ENCODE measurements around the gene HSPB7.

HSPB7 gene

GRCh38 chr1:15975805-15976680, 41.8 kb downstream of the HSPB7 start, which contains the start of gene ZBTB17:
TSS of gene ZBTB17 (minus strand) at chr1:15976101. CDS start at chr1:15948495, 27,606 bp downstream.
- DNase-seq (ENCODE audit: low spot score) (peak; percentile 92), ATAC-seq (ENCODE audit: low read depth) (peak; percentile 94)
- peaks cover 20% of the 10 kb centered on the region for H3K36me3 ChIP-seq (ENCODE audit: low read depth)
- peak within 1 kb of the TSS; percentile 38 for H3K27ac ChIP-seq (ENCODE audit: poor library complexity, severe bottlenecking)
- peak within 1 kb of the TSS; percentile 64 for H3K4me3 ChIP-seq (ENCODE audit: severe bottlenecking)
- H3K9me3 ChIP-seq (ENCODE audit: severe bottlenecking), result no peaks in the 10 kb centered on the region
- peaks cover 5% of the 10 kb centered on the region for H3K4me1 ChIP-seq (ENCODE audit: insufficient read depth, poor library complexity, severe bottlenecking)
- TF ChIP-seq CTCF (IDR thresholded peaks at IDR 0.05; ENCODE audit: poor library complexity, severe bottlenecking), result no peak
- no peaks in the 10 kb centered on the region for H3K27me3 ChIP-seq (ENCODE audit: insufficient read depth, poor library complexity, severe bottlenecking)

DNA sequence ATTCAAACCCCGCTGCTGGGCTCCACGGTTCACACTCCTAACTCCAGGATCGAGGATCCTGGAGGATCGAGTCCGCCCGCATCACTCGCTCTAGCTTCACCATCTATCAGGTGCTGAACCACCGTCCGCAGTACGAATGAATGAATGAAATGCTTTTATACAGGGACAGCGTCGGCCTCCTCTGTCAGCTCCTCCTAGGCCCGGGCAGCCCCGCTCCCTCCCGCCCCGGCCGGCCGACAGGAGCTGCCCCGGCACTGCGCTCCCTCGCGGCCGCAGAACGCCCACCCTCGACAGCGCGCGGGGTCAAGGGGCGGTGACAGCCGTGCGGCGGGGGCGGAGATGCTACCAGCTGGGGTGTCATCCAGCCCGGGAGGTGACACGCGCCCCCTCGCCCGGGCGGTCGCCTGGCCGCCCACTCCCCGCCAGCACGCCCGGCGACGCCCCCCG, 42.5 kb downstream of the HSPB7 start:
- DNase-seq (ENCODE audit: low spot score) (no peak), ATAC-seq (ENCODE audit: low read depth) (peak; percentile 74)
- H3K4me3 ChIP-seq (ENCODE audit: severe bottlenecking), result peak overlapping the region; percentile 64
- H3K27me3 ChIP-seq (ENCODE audit: insufficient read depth, poor library complexity, severe bottlenecking), result no peaks in the 10 kb centered on the region
- peak overlapping the region; percentile 38 for H3K27ac ChIP-seq (ENCODE audit: poor library complexity, severe bottlenecking)
- TF ChIP-seq CTCF (IDR thresholded peaks at IDR 0.05; ENCODE audit: poor library complexity, severe bottlenecking), result peak; percentile 39
- no peaks in the 10 kb centered on the region for H3K9me3 ChIP-seq (ENCODE audit: severe bottlenecking)
- peaks cover 24% of the 10 kb centered on the region for H3K36me3 ChIP-seq (ENCODE audit: low read depth)
- peaks cover 5% of the 10 kb centered on the region for H3K4me1 ChIP-seq (ENCODE audit: insufficient read depth, poor library complexity, severe bottlenecking)

DNA sequence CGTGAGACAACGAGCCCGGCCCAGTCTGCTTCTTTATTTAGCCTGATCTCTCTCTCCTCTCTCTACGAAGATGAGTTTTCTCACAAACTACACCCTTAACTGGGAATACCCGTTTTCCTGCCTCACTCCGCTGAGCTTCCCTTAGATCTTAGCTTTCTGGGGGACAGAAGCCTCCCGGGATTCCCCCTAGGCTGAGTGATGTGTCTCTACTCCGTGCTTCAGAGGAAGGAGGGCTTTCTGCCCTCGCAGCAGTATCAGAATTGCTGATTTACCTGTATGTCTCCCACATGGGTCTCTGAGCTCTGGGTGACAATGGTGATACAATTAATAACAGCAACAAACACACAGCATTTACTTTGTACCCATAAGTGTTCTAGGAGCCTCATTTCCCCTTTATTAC, 43.0 kb downstream of the HSPB7 start:
- no peak for TF ChIP-seq CTCF (IDR thresholded peaks at IDR 0.05; ENCODE audit: poor library complexity, severe bottlenecking)
- no peaks in the 10 kb centered on the region for H3K9me3 ChIP-seq (ENCODE audit: severe bottlenecking)
- H3K36me3 ChIP-seq (ENCODE audit: low read depth), result peaks cover 26% of the 10 kb centered on the region
- ATAC-seq (ENCODE audit: low read depth) (no peak), DNase-seq (ENCODE audit: low spot score) (no peak)
- peak overlapping the region; percentile 38 for H3K27ac ChIP-seq (ENCODE audit: poor library complexity, severe bottlenecking)
- peaks cover 5% of the 10 kb centered on the region for H3K4me1 ChIP-seq (ENCODE audit: insufficient read depth, poor library complexity, severe bottlenecking)
- peak overlapping the region; percentile 64 for H3K4me3 ChIP-seq (ENCODE audit: severe bottlenecking)
- H3K27me3 ChIP-seq (ENCODE audit: insufficient read depth, poor library complexity, severe bottlenecking), result no peaks in the 10 kb centered on the region

DNA sequence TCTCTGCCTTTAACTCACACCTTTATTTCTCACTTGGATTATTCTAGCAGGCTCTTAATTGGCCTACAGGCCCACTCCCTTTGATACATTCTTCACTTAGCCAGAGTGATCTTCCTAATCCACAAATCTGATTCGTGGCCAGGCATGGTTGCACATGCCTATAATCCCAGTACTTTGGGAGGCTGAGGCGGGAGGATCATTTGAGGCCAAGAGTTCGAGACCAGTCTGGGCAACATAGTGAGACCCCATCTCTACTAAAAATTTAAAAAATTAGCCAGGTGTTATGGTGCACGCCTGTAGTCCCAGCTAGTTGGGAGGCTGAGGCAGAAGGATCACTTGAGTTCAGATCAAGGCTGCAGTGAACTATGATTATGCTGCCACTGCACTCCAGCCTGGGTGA, 44.1 kb downstream of the HSPB7 start:
- Histone ChIP-seq H3K4me3 (ENCODE audit: severe bottlenecking) (no peak overlapping the region), H3K36me3 (ENCODE audit: low read depth) (peaks cover 37% of the 10 kb centered on the region), H3K27me3 (ENCODE audit: insufficient read depth, poor library complexity, severe bottlenecking) (no peaks in the 10 kb centered on the region), H3K9me3 (ENCODE audit: severe bottlenecking) (no peaks in the 10 kb centered on the region), H3K27ac (ENCODE audit: poor library complexity, severe bottlenecking) (no peak overlapping the region), H3K4me1 (ENCODE audit: insufficient read depth, poor library complexity, severe bottlenecking) (peaks cover 5% of the 10 kb centered on the region)
- TF ChIP-seq CTCF (IDR thresholded peaks at IDR 0.05; ENCODE audit: poor library complexity, severe bottlenecking), result no peak
- ATAC-seq (ENCODE audit: low read depth) (no peak), DNase-seq (ENCODE audit: low spot score) (no peak)

DNA sequence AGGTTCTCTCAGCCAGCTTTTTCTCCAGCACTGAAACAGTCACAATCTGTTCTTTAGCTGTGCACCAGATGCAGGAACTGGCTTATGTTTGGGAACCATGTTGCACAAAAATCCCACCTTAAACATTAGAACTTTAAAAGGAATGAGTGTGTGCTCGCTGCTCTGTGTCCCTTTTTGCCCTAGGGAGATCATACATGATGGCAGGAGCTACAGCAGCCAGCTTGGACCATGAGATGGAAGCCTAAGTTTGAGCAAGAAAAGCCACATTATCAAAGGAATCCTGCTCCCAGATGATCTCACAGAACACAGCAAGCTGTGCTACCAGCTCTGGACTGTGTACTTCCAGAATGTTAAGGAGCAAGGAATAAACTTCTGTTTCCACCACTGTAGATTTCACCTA, 45.4 kb downstream of the HSPB7 start:
- Histone ChIP-seq H3K4me3 (ENCODE audit: severe bottlenecking) (no peak overlapping the region), H3K27me3 (ENCODE audit: insufficient read depth, poor library complexity, severe bottlenecking) (no peaks in the 10 kb centered on the region), H3K27ac (ENCODE audit: poor library complexity, severe bottlenecking) (no peak overlapping the region), H3K36me3 (ENCODE audit: low read depth) (peaks cover 44% of the 10 kb centered on the region), H3K4me1 (ENCODE audit: insufficient read depth, poor library complexity, severe bottlenecking) (peaks cover 5% of the 10 kb centered on the region), H3K9me3 (ENCODE audit: severe bottlenecking) (no peaks in the 10 kb centered on the region)
- no peak for ATAC-seq (ENCODE audit: low read depth)
- TF ChIP-seq CTCF (IDR thresholded peaks at IDR 0.05; ENCODE audit: poor library complexity, severe bottlenecking), result no peak
- no peak for DNase-seq (ENCODE audit: low spot score)

Data from RWPE2 (cell line).